ENCODE data around the gene TDRD10. TPM values are rescaled to one million over a fixed set of nuclear protein-coding genes. Genes with fewer than 3 reads are reported as not detected.
A peak's percentile ranks its signal among the peaks of the same experiment; 100 is the strongest.

Gene TDRD10
- total RNA-seq, 1 donor from 2014 or later, result not detected

GRCh38 chr1:154467434-154468102, 34.5 kb upstream of the TDRD10 start:
- no peaks in the 10 kb centered on the region for H3K27me3 ChIP-seq (ENCODE audit: control insufficient read depth, insufficient read depth, low read length)
- TF ChIP-seq CTCF (IDR thresholded peaks at IDR 0.05; ENCODE audit: insufficient read depth, low read length, poor library complexity, severe bottlenecking), result no peak
- H3K4me3 ChIP-seq (ENCODE audit: low read depth, low read length), result no peak overlapping the region
- H3K36me3 ChIP-seq (ENCODE audit: control insufficient read depth, insufficient read depth, low read length), result no peaks in the 10 kb centered on the region
- DNase-seq (ENCODE audit: low read depth), result no peak

GRCh38 chr1:154468535-154469250, 33.3 kb upstream of the TDRD10 start:
- no peak for DNase-seq (ENCODE audit: low read depth)
- no peak for TF ChIP-seq CTCF (IDR thresholded peaks at IDR 0.05; ENCODE audit: insufficient read depth, low read length, poor library complexity, severe bottlenecking)
- H3K27me3 ChIP-seq (ENCODE audit: control insufficient read depth, insufficient read depth, low read length), result no peaks in the 10 kb centered on the region
- no peak overlapping the region for H3K4me3 ChIP-seq (ENCODE audit: low read depth, low read length)
- H3K36me3 ChIP-seq (ENCODE audit: control insufficient read depth, insufficient read depth, low read length), result no peaks in the 10 kb centered on the region

GRCh38 chr1:154469844-154470560, 32.0 kb upstream of the TDRD10 start:
- Histone ChIP-seq H3K36me3 (ENCODE audit: control insufficient read depth, insufficient read depth, low read length) (no peaks in the 10 kb centered on the region), H3K4me3 (ENCODE audit: low read depth, low read length) (no peak overlapping the region), H3K27me3 (ENCODE audit: control insufficient read depth, insufficient read depth, low read length) (no peaks in the 10 kb centered on the region)
- DNase-seq (ENCODE audit: low read depth), result no peak
- no peak for TF ChIP-seq CTCF (IDR thresholded peaks at IDR 0.05; ENCODE audit: insufficient read depth, low read length, poor library complexity, severe bottlenecking)

- no peak for TF ChIP-seq CTCF (IDR thresholded peaks at IDR 0.05; ENCODE audit: insufficient read depth, low read length, poor library complexity, severe bottlenecking)
- Histone ChIP-seq H3K4me3 (ENCODE audit: low read depth, low read length) (no peak overlapping the region), H3K36me3 (ENCODE audit: control insufficient read depth, insufficient read depth, low read length) (no peaks in the 10 kb centered on the region), H3K27me3 (ENCODE audit: control insufficient read depth, insufficient read depth, low read length) (no peaks in the 10 kb centered on the region)
- DNase-seq (ENCODE audit: low read depth), result no peak
Observed at GRCh38 chr1:154471304-154471703, 30.7 kb upstream of the TDRD10 start.

- peak; percentile 88 for DNase-seq (ENCODE audit: low read depth)
- Histone ChIP-seq H3K36me3 (ENCODE audit: control insufficient read depth, insufficient read depth, low read length) (no peaks in the 10 kb centered on the region), H3K27me3 (ENCODE audit: control insufficient read depth, insufficient read depth, low read length) (no peaks in the 10 kb centered on the region), H3K4me3 (ENCODE audit: low read depth, low read length) (no peak overlapping the region)
- no peak for TF ChIP-seq CTCF (IDR thresholded peaks at IDR 0.05; ENCODE audit: insufficient read depth, low read length, poor library complexity, severe bottlenecking)
Observed at GRCh38 chr1:154474802-154475201, 27.2 kb upstream of the TDRD10 start.

Data from kidney epithelial cell (primary cell).